Measurements from ENCODE around the gene ABCA13.

DNA sequence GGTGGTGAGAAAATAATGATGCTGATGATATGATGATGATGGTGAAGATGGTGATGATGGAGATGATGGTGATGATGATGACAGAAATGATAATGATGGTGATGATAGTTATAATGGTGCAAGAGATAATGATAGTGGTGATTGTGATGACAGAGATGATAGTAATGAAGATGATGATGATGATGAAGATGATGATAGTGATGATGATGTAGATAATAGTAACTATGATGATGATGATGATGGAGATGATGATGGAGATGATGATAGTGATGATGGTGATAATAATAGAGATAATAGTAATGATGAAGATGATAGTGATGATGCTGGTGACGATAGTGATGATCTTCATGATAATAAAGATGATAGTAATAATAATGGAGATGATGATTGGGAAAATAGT, 22.2 kb downstream of the ABCA13 start:
- TF ChIP-seq, protein P1, sequence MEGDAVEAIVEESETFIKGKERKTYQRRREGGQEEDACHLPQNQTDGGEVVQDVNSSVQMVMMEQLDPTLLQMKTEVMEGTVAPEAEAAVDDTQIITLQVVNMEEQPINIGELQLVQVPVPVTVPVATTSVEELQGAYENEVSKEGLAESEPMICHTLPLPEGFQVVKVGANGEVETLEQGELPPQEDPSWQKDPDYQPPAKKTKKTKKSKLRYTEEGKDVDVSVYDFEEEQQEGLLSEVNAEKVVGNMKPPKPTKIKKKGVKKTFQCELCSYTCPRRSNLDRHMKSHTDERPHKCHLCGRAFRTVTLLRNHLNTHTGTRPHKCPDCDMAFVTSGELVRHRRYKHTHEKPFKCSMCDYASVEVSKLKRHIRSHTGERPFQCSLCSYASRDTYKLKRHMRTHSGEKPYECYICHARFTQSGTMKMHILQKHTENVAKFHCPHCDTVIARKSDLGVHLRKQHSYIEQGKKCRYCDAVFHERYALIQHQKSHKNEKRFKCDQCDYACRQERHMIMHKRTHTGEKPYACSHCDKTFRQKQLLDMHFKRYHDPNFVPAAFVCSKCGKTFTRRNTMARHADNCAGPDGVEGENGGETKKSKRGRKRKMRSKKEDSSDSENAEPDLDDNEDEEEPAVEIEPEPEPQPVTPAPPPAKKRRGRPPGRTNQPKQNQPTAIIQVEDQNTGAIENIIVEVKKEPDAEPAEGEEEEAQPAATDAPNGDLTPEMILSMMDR (conservative IDR thresholded peaks at IDR 0.05; ENCODE audit: low read depth, low read length): no peak
- TF ChIP-seq EZH2 (IDR thresholded peaks at IDR 0.05; ENCODE audit: low read length, unreplicated experiment): no peak

Data from PC-3 (cell line).